A673 (cell line): Measurements from ENCODE around the gene STC2. TPM values are rescaled to one million over a fixed set of nuclear protein-coding genes. Genes with fewer than 3 reads are reported as not detected.

Experiments used
- BruUV-seq: library from RNA; stranded (reverse); fragments of 400-500 nt; replicated peaks from 2 replicates; lab custom pipeline; 2021; lab: Mats Ljungman, UMichigan
- CTCF ChIA-PET: fragments of 300-600 bp; sonication (Branson Sonifier 250); formaldehyde crosslinking; loops from one replicate; lab custom pipeline; 2022; ENCODE audit warnings: antibody characterized with exemption; lab: Charles Lee
- POLR2A ChIA-PET: fragments of 300-600 bp; sonication (Branson Sonifier 250); formaldehyde crosslinking; loops from one replicate; lab custom pipeline; 2022; ENCODE audit warnings: antibody characterized with exemption; ENCODE audit not compliant: low non-redundant PET; lab: Charles Lee
- DNase-seq: peaks from one replicate; pipeline ENCODE4 v3.0.0-alpha.2; 2015; ENCODE audit warnings: low spot score
- H3K27ac ChIP-seq: fragments of 200-600 bp; sonication (generic); 2 replicates; pipeline ENCODE4 v1.5.1; 2016; ENCODE audit warnings: mixed run types, low read depth, mild to moderate bottlenecking, mixed read lengths, antibody characterized with exemption, low read length; ENCODE audit not compliant: poor library complexity, severe bottlenecking
- H3K27me3 ChIP-seq: fragments of 200-600 bp; sonication (generic); replicated peaks from 2 replicates; pipeline ENCODE4 v1.6.1; 2017; ENCODE audit warnings: mixed run types, low read depth, mild to moderate bottlenecking, mixed read lengths, antibody characterized with exemption, low read length; ENCODE audit not compliant: insufficient read depth, poor library complexity
- H3K36me3 ChIP-seq: fragments of 200-600 bp; sonication (generic); 2 replicates; pipeline ENCODE4 v1.6.1; 2016; ENCODE audit warnings: mixed run types, mild to moderate bottlenecking, mixed read lengths, antibody characterized with exemption, low read length; ENCODE audit not compliant: insufficient read depth, poor library complexity, severe bottlenecking
- H3K4me1 ChIP-seq: fragments of 200-600 bp; sonication (generic); 2 replicates; pipeline ENCODE4 v1.6.1; 2017; ENCODE audit warnings: mixed run types, mild to moderate bottlenecking, mixed read lengths, antibody characterized with exemption, low read length; ENCODE audit not compliant: insufficient read depth, poor library complexity, severe bottlenecking
- H3K4me3 ChIP-seq: fragments of 200-600 bp; sonication (generic); 2 replicates; pipeline ENCODE4 v1.5.1; 2016; ENCODE audit warnings: low read depth, mixed run types, mild to moderate bottlenecking, mixed read lengths, low read length; ENCODE audit not compliant: poor library complexity, severe bottlenecking
- H3K9me3 ChIP-seq: fragments of 200-600 bp; sonication (generic); 2 replicates; pipeline ENCODE4 v1.6.1; 2016; ENCODE audit warnings: mixed run types, low read depth, mild to moderate bottlenecking, mixed read lengths, antibody characterized with exemption, low read length; ENCODE audit not compliant: poor library complexity, severe bottlenecking
- EZH2 ChIP-seq: fragments of 200-600 bp; sonication (generic); IDR thresholded peaks from 2 replicates; pipeline ENCODE4 v1.6.1; 2017; ENCODE audit warnings: borderline replicate concordance, low read depth, mild to moderate bottlenecking, mixed read lengths, antibody characterized with exemption, low read length; ENCODE audit not compliant: poor library complexity, severe bottlenecking
- intact Hi-C: fragments of 100-400 bp; cut with micrococcal nuclease; formaldehyde crosslinking; loops from one replicate; pipeline ENCODE4 v1.10.0; 2022; ENCODE audit not compliant: unreplicated experiment
- total RNA-seq: library from RNA; stranded (reverse); gene quantifications from 2 replicates; pipeline ENCODE4 v1.2.3, GENCODE V29; 2021
- TF ChIP-seq, protein P1 (sequence below): fragments of 300-800, 200-600 bp; sonication (generic); conservative IDR thresholded peaks from 2 replicates; pipeline ENCODE4 v1.5.1; 2017; ENCODE audit warnings: low read depth, mild to moderate bottlenecking, antibody characterized with exemption, low read length, moderate library complexity, mixed read lengths

Gene STC2
- total RNA-seq, 1 experiment from 2014 or later = 19.2 TPM

DNA sequence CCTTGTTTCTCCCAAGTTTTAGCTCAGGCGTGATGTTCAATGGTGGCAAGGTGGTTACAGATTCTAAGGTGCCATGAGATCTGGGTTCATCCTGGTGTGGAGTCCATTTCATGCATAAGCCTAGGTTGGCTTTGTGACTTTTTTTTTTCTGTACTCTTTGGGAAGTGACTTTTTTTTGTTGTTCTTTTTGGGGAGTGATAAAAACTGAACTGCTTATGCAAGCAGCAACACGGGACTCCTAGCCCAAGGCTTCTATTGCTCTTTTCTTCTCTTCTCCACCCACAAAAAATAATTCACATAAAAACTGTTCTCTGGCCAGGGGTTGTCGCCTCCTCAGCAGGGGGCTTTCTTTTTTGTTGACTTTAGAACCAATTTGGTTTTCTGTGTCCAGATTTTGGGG is 15.4 kb downstream of the STC2 start:
- Histone ChIP-seq H3K9me3 (no peaks in the 10 kb centered on the region), H3K27ac (no peak overlapping the region), H3K4me1 (peaks cover 16% of the 10 kb centered on the region), H3K36me3 (peaks cover 13% of the 10 kb centered on the region), H3K27me3 (no peaks in the 10 kb centered on the region), H3K4me3 (no peak overlapping the region)
- BruUV-seq = no TSS peak
- intact Hi-C loops = no loop called here
- ChIA-PET POLR2A (no interaction called here), CTCF (no interaction called here)
- no peak for DNase-seq
- TF ChIP-seq EZH2 = no peak
- TF ChIP-seq, protein P1, sequence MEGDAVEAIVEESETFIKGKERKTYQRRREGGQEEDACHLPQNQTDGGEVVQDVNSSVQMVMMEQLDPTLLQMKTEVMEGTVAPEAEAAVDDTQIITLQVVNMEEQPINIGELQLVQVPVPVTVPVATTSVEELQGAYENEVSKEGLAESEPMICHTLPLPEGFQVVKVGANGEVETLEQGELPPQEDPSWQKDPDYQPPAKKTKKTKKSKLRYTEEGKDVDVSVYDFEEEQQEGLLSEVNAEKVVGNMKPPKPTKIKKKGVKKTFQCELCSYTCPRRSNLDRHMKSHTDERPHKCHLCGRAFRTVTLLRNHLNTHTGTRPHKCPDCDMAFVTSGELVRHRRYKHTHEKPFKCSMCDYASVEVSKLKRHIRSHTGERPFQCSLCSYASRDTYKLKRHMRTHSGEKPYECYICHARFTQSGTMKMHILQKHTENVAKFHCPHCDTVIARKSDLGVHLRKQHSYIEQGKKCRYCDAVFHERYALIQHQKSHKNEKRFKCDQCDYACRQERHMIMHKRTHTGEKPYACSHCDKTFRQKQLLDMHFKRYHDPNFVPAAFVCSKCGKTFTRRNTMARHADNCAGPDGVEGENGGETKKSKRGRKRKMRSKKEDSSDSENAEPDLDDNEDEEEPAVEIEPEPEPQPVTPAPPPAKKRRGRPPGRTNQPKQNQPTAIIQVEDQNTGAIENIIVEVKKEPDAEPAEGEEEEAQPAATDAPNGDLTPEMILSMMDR = no peak

DNA sequence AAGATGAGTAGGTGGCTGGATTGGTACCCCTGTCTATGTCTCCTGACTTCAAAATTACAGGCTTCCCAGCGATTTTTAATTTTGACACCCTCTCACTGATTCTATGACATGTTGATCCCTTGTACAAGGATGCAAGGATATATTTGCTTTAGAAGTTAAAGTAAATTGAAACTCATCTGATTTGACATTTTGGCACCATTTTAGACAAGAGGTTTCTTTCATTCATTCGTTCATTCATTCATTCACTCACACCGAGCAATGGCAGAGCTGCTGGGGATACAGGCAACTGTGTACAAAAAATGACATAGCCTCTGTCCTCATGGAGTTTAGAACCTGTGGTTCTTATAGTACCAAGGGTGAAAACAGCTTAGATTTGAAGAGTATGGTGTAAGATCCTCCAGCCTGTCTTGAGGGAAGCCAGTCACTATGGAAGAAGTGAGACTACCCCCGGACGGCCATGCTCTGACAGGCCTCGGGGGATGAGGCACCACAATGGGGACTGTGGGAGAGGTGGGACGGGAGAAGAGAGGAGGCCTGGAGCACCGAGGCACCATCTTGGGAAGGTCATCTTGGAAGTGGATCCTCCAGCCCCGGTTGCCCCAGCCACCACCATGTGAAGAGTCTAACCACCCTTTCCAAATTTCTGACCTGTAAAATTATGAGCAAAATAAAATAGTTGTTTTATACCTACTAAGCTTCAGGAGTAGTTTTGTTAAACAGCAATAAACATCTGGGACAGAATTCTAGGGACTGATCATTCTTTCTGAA is 16.2 kb downstream of the STC2 start:
- no peaks in the 10 kb centered on the region for H3K27me3 ChIP-seq
- intact Hi-C loops = no loop called here
- H3K4me3 ChIP-seq = no peak overlapping the region
- no peak for DNase-seq
- ChIA-PET POLR2A (interaction anchor here (0.5 kb wide), 1 partner anchor 201 kb away, joined by 5 read pairs; no protein-coding TSS in a partner anchor), CTCF (no interaction called here)
- BruUV-seq = no TSS peak
- no peaks in the 10 kb centered on the region for H3K9me3 ChIP-seq
- H3K4me1 ChIP-seq = peaks cover 15% of the 10 kb centered on the region
- TF ChIP-seq, protein P1 = no peak
- TF ChIP-seq EZH2 = no peak
- H3K27ac ChIP-seq = no peak overlapping the region
- peaks cover 5% of the 10 kb centered on the region for H3K36me3 ChIP-seq

DNA sequence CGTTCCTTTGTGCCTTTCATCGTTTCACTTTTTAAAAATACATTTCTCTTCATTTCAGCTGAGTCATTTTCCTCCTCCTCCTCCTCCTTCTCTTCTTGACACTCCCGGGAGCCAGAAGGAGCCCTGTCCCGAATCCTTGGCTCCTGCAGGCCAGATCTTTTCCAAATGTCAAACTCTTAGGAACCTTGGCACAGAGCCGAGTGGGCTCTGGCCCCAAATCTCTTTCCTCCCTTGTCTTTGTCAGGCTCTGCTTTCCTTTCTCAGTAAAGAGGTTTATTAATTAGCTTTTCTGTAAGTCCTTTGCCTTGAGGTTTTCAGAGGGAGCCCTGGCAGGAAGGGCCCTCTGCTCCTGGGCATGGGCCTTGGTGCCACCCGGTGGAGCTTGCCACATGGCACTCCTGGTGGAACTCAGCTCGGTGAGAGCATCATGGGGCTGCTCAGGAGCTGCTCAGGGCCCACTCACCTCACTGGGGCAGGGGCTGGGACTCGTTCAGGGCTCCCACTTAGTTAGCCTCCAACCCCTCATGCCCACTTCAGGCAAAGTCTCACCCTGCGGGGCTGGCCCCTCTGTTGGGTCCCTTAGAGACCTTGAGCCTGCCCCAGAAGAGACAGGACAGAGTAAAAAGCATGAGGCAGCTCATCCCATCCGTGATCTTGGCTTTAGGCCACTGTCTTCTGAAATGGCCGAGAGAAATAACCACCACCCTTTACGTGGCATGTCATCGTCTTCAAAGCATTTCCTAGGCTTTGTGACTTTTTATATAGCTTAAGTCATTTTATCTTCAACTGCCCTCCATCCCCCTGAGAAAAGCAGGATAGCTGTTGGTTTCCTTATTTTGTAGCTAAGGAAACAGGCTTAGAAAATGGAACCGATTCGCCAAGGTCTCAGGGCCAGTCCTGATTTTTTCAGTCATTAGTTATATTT is 17.1 kb downstream of the STC2 start:
- CTCF ChIA-PET = no interaction called here
- TF ChIP-seq, protein P1 = no peak
- no peak for TF ChIP-seq EZH2
- Histone ChIP-seq H3K27me3 (no peaks in the 10 kb centered on the region), H3K4me1 (peaks cover 7% of the 10 kb centered on the region), H3K27ac (no peak overlapping the region), H3K4me3 (no peak overlapping the region), H3K36me3 (no peaks in the 10 kb centered on the region), H3K9me3 (no peaks in the 10 kb centered on the region)
- BruUV-seq = no TSS peak
- intact Hi-C loops = no loop called here
- POLR2A ChIA-PET = no interaction called here
- no peak for DNase-seq
